SU-DHL-6 (cell line): Measurements from ENCODE around the gene RAP1A.

Experiments
- CTCF ChIP-seq: fragments of 200-600 bp; sonication (generic); IDR thresholded peaks from one replicate; pipeline ENCODE4 v1.5.1; 2017; ENCODE audit warnings: antibody characterized with exemption, mild to moderate bottlenecking, low read length, moderate library complexity; ENCODE audit not compliant: insufficient read depth, poor library complexity, severe bottlenecking
- EZH2phosphoT487 ChIP-seq: fragments of 200-600 bp; sonication (generic), shearing (Covaris generic); conservative IDR thresholded peaks from 2 replicates; pipeline ENCODE4 v1.6.1; 2018; ENCODE audit warnings: mild to moderate bottlenecking, antibody characterized with exemption, low read length, moderate library complexity, mixed read lengths

- TF ChIP-seq CTCF (no peak), EZH2phosphoT487 (no peak)
Observed at GRCh38 chr1:111619635-111620440, at the start of gene RAP1A.
